GM03348 (cell line): ENCODE results near the gene PHF21A.

ENCODE experiments used
- DNase-seq: peaks from one replicate; pipeline ENCODE4 v3.0.0; 2012; ENCODE audit warnings: low spot score

PHF21A gene

DNA sequence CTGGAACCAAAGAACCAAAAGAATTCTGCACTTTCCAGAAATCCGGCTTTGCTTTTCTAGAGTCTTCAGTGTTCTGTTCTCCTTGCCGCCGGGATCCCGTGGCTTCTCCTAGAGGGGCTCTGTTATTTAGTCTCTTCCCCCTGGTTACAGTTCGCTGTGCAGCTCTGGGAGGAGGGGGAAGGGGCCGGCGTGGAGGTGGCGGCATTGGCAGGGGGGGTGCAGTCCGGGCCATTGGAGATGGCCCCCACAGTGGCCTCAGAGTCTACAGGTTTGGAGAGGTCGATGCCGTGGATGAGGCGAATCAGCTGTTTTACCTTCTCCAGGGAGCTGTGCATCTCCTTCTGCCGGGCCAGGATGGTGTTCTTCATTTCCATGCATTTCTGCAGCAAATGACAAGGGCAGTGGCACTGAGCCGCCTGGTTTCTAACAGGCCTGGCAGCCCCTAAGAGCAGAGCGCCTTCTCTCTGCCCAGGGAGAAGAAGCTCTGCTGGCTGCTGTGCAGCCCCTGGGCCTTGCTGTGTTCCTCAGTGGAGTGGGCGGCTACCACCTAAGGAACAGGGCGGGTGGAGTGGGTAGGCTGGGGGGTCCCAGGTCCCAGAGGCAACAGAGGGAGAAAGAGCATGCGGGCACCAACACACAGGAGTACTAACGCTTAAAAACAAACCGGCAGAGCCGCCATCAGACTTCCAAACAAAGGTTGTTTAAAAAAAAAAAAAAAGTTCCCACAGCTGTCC lies 187.2 kb downstream of the PHF21A start:
- DNase-seq: no peak

DNA sequence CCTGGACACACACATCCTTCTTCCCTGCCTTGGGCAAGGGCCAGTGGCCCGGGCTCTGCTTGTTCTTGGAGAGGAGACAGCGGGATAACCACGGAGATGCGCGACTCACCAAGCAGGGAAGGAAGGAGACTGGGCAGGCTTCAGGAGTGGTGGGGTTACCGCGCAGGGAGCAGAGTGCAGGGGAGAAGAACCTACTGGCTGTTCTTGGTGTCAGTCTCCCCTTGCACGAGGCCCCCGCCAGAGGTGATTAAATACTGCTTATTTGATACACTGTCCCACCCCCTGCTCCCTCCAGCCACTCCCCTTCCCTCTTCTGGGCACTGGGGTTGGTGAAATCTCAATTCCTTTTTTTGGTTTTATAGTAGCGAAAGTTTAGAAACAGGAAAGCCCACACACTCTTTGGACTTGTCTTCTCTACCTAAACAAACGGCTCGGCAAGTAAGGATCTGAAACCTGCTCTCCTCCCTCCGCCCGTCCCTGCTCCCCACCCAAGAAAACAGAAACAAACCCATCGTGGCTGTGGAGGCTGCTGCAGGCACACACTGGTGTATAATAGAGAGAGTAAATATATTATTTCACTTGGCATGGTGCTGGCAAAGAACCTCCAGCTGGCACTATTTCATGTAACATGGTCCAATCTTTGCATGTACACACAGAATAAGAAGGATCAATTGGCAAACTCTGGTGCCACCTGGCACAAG lies 188.0 kb downstream of the PHF21A start:
- DNase-seq: no peak

DNA sequence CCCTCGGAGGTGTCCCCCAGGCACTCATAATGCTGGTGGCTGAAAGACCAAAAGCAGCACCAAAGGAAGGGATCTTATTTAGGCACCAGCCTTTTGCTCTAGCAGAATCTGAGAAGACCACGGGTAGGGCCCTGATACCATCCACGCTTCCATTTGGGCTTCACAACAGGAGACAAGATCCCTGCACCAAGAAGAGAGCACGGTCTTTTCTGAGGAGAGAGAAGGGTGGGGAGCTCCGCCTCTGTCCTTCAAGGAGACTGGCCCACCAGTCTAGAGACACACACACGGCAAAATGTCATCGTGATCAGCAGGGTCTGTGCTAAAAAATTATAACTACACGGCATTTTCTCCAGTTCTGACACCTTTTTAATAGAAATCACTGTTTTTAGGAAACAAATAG lies 189.0 kb downstream of the PHF21A start:
- no peak for DNase-seq

DNA sequence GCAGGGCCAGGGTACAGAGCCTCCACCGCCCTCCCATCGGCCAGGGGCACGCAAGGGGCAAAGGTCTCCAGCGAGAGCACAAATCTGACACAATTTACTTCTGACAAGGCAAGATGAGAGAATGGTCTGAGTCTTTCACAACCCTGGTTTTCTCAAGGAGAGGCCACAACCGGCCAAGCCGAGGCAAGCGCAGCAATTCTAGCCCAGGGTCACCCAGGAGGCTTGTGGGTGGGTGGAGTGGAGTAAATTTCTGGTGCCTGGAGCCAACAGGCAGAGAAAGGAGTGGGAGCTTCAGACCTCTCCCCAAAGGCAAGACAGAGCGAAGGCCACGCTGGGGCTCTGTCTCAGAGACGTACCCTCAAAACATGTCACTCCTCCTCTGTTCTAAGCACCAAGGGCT lies 189.5 kb downstream of the PHF21A start:
- no peak for DNase-seq

DNA sequence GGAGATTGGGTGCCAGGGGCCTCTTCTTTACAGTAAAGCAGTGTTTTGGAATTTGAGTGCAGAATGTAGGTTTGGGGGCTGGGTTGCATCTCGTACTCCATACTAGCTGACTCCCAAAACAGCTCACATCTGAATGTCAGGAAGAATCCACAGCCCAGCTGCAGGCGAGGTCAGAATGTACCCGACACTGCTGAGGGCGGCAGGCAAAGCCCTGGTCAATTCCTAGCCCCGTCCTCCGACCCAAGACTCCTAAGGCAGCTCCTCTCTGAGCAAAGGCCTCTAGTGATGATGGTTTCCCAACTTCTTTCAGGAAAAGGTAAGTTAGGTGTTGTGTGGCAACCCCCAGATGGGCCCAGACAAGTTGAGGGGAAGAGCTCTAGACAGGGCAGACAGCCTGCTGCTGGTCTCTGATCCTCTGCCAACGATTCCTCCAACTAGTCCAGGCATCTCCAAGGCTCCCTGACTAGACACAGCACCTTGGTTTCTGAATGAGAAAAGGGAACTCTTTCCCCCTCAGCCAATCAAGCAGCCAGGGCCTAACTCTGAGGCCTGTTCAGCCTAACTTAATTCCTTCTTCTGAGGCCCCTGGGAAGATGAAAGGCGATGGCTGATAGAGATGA lies 190.2 kb downstream of the PHF21A start:
- DNase-seq: no peak

DNA sequence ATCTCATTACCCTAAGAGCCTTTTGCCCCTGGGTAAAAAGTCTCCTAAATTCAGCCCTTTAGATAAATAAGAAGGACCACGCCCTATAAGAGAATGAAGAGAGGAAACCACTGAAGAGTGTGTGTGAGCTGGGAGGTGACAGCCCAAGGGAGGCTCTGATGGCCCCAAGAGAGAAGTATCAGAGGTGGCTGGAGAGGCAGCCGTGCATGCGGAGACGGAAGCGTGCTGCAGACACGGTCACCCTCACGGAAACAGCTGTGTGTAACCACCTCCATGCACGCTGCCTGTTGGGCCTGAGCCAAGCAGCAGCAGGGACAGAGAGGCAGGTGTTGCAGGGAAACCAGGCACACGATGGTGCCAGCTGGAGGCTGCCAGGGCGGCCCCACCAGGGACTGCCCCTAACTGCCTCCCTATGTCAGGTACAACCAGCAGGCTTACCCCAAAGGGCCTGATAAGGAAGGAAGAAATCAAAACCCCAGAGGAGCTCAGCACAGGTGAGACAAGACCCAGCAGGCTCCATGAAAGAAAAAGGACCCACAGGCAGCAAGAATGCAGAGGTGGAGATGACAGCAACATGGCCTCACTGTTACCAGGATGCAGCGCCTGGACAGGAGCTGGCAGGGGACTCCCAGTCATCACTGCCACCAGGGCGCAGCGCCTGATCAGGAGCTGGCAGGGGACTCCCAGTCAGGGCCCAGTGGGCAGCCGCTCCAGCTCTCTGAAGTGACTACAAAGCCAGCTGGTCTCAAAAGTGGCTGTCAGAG lies 191.0 kb downstream of the PHF21A start:
- DNase-seq: no peak

DNA sequence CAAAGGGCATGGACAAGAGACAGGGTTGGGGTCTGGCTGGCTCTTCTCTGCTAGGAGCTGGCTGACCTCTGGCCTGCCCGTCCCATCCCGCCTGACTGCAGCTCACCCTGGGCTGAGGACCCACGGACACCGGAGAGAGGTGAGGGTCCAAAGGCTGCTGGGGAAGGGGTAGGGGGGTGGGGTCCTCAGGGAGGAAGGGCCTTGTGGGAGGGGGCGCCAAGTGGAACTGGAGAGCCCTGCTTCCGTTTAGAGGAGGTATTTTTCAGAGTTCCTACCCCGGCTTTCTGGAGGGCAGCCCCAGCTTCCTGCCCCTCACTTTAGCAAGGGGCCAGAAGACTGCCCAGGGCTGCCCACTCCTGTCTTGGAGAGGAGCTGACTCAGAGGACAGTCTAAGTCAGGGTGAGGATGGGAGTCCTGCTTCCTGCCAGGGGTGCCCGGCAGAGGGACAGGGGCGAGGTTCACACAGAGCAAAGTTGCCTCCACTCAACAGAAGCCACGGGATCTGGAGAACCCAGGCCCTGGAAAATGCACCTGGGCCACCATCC lies 191.7 kb downstream of the PHF21A start:
- DNase-seq: no peak

DNA sequence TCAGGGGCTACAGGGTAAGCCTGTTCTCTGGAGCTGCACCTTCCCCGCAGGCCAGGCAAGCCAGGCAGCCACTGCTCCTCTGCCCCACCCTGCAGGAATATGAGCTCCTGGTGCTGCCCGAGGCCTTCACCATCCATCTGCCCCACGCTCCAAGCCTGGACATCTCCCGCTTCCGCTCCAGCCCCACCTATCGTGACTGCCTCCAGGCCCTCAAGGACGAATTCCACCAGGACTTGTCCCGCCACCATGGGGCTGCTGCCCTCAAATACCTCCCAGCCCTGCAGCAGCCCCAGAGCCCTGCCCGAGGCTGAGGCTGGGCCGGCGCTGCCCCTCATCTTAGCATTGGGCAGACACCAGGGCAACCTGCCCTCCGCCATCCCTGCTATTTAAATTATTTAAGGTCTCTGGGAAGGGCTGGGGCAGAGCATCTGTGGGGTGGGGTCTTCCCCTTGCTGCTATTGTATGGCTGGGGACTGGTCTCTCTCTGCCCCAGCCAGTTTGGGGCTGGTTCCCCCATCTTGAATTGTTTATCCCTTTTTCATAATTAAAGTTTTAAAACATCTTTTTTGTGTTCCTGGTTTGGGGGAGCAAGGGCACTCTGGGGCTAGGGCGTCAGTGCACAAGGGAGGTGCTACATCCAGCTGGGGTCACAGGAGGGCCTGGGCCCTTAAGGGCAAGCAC lies 192.6 kb downstream of the PHF21A start:
- no peak for DNase-seq

DNA sequence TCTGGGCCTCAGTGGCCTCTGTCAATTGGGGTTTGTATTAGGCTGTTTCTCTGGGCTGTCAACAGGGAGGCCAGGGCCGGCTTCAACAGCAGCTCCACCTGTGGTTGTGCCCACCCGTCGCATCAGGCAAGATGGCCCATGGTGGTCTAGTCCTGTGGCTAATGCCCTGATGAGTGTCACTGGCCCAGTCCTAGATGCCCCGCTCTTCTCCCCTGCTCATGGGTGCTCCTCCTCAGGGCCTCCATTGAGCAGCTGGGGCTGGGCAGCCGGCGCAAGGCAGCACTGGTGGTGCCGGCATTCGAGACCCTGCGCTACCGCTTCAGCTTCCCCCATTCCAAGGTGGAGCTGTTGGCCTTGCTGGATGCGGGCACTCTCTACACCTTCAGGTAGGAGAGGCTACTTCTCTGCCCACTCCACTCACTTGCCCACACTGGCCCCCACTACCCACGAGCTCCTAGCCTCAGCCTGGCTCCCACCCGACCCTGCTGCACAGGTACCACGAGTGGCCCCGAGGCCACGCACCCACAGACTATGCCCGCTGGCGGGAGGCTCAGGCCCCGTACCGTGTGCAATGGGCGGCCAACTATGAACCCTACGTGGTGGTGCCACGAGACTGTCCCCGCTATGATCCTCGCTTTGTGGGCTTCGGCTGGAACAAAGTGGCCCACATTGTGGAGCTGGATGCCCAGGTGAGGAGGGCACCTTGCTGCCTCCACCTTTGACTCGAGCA lies 193.4 kb downstream of the PHF21A start:
- no peak for DNase-seq

DNA sequence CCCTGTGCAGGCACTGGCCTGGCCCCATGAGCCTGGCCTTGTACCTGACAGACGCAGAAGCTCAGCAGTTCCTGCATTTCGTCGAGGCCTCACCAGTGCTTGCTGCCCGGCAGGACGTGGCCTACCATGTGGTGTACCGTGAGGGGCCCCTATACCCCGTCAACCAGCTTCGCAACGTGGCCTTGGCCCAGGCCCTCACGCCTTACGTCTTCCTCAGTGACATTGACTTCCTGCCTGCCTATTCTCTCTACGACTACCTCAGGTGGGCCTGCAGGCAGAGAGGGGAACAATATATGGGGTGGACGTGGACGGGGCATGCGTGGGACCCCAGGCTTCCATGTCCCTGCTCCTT lies 193.9 kb downstream of the PHF21A start:
- no peak for DNase-seq

DNA sequence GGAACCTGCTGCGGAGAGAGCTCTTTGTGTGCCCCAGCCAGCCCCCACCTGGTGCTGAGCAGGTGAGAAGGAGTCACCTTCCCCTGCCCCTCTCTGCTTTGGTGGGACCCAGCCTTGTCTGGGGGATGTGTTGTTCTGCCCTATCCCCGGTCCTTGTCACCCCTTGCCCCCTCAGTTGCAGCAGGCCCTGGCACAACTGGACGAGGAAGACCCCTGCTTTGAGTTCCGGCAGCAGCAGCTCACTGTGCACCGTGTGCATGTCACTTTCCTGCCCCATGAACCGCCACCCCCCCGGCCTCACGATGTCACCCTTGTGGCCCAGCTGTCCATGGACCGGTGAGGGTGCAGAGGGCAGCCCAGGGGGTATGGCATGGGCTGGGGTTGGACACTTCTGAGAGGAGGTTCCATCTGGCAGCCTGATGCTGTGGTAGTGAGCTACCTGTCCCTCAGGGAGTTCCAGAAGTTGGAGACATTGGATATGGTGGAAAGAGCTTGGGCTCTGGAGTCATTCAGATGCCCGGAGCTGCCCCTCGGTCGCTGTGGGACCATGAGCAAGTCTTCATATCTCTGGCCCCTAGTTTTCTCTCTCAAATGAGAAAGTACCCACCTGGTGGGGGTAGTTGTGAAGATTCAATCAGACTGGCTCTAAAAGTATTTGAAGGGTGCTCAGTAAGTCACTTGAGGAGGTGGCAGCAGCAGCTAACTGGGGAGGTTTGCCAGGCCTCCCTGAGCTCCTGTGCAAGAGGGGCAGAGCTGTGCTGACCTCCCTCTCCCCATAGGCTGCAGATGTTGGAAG lies 194.5 kb downstream of the PHF21A start:
- DNase-seq: no peak

DNA sequence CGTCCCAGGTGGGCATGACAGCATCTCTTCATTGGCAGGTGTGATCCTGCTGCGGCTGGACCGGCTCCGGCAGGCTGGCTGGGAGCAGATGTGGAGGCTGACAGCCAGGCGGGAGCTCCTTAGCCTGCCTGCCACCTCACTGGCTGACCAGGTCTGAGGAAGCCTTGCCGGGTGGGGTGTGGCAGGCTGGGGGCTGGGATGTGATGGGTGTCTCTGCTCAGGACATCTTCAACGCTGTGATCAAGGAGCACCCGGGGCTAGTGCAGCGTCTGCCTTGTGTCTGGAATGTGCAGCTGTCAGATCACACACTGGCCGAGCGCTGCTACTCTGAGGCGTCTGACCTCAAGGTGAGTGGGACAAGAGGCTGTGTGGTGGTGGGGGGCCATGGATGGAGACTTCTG lies 195.3 kb downstream of the PHF21A start:
- no peak for DNase-seq

DNA sequence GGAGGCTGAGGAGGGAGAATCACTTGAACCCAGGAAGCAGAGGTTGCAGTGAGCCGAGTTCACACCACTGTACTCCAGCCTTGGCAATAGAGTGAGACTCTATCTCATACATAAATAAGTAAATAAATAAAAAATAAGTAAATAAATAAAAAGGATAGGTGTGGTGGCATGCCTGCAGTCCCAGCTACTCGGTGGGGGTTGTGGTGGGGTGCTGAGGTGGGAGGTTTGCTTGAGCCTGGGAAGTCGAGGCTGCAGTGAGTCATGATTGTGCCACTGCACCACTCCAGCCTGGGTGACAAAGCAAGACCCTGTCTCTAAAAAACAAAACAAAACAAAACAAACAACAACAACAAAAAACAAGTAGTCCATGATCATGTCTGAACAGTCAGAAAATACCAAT lies 195.7 kb downstream of the PHF21A start:
- DNase-seq: no peak

DNA sequence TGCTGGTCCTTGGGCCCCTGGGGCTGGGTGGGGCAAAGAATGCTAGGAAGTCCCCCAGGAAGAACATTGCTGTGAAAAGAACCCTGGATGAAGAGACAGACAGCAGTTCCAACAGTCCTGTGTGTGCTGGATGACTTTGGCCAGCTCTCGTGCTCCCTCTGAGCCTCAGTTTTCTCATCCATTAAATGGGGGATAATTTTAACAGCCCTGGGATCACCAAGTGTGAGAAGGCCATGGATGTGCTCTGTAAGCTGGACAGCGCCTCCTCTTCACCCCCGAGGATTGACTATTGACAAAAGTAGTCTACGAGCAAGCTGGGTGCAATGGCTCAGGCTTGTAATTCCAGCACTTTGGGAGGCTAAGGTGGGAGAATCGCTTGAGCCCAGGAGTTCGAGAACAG lies 196.3 kb downstream of the PHF21A start:
- DNase-seq: no peak

DNA sequence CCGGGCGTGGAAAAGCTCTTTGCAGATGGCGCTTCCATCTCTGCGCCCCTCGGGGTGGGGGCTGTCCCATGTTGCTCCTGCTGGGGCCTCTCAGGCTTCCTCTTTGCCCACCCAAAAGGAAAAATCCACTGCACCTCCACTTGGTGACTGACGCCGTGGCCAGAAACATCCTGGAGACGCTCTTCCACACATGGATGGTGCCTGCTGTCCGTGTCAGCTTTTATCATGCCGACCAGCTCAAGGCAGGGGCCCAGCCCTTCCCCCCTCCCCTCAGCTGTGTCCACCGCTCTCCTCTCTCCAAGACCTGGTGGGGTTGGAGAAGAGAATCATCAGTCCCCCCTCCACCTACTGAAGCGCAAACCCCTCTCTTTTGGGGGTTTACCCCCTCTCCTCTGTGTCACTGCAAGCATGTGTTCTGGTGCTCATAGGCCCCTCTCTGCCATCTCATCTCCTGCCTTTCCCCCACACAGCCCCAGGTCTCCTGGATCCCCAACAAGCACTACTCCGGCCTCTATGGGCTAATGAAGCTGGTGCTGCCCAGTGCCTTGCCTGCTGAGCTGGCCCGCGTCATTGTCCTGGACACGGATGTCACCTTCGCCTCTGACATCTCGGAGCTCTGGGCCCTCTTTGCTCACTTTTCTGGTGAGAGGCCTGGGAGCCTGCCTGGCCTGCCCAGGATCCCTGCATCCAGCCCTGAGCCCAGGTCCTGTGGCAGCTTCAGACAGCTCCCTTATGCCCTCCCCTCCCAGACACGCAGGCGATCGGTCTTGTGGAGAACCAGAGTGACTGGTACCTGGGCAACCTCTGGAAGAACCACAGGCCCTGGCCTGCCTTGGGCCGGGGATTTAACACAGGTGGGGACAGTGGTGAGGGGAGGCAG lies 197.0 kb downstream of the PHF21A start:
- DNase-seq: no peak

DNA sequence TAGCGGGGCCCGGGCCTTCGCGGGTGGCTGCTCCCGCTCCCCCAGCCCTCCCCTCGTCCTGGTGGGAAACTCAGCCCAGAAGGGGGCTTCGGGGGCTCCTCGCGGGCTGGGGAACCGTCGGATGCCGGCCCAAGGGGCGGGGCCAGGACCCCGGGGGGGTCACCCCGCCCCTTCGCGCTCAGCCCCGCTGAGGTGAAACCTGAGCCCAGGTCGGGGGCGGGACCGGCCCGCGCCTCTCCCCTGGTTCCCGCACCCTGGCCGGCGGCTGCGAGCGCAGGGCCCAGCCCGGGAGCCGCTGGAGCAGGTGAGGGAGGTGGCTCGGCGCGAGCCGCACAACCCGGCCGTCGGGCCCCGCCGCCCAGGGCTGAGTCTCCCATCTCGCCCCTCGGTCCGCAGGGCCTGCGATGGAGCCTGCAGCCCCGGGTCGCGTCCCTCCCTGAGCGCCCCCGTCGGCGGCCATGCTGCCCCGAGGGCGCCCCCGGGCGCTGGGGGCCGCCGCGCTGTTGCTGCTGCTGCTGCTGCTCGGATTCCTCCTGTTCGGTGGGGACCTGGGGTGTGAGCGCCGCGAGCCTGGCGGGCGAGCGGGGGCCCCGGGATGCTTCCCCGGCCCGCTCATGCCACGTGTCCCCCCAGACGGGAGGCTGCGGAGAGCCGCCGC lies 198.7 kb downstream of the PHF21A start, which contains the start of gene LARGE2:
LARGE2 (plus strand) TSS at position 232 of the 658 bp plus-strand sequence; CDS start at position 459, 227 bp downstream.
- DNase-seq: no peak

DNA sequence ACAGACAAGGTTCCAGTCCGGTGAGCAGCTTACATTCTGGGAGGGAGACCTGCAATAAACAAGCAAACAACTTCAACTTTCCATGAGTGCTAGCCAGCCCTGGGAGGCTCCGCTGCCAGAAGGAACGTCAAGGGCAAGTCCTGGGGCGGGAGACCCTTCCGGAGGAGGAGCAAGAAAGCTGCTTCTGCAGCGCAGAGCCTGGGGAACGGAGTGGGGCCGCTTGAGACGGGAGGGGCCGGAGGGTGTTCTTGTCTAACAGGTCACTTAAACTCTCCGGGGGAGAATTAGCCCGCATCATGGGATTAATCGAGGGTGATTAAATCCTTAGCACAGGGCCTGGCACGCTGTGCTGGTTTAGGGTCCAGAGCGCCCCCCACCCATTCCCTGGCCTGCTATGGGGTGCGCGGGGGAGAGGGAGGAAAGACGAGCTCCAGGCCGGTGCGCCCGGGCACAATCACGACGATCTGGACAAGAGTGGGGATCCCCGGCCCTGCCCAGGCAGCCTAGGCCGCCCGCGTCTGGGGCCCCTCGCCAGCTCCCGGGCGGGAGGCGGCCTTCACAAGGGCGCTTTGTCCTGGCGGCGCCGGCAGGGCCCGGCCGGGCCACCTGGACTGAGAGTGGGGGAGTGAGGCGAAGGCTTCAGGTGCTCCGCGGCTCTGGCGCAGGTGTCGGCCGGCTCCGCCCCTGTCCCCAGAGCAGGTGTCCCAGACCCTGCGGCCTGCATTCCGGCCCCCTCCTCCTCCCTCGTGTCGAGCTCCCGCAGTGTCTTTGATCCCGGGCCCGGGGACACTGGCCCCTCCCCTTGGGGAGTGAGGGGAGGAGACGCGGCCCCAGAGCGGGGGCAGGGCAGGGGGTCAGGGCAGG lies 199.5 kb downstream of the PHF21A start:
- DNase-seq: no peak
